PC-3 (cell line): ENCODE results near the gene PTMS. TPM values are rescaled to one million over a fixed set of nuclear protein-coding genes. Genes with fewer than 3 reads are reported as not detected.
A peak's percentile ranks its signal among the peaks of the same experiment; 100 is the strongest.

Source experiments
- ATAC-seq: fragments of 200-7000 bp; cut with Tn5 transposase; 2 replicates; pipeline ENCODE4 v1.9.1; 2020; ENCODE audit warnings: mild to moderate bottlenecking, moderate library complexity
- BruUV-seq: library from RNA; stranded (reverse); fragments of 400-500 nt; replicated peaks from 2 replicates; lab custom pipeline; 2021; lab: Mats Ljungman, UMichigan
- CTCF ChIA-PET: fragments of 300-600 bp; sonication (Branson Sonifier 250); formaldehyde crosslinking; loops from one replicate; lab custom pipeline; 2022; ENCODE audit warnings: antibody characterized with exemption; lab: Charles Lee
- POLR2A ChIA-PET: fragments of 300-600 bp; sonication (Branson Sonifier 250); formaldehyde crosslinking; loops from one replicate; lab custom pipeline; 2022; ENCODE audit warnings: antibody characterized with exemption; ENCODE audit not compliant: unreplicated experiment; lab: Charles Lee
- DNase-seq: peaks from one replicate; pipeline ENCODE4 v3.0.0-alpha.2; 2015
- H2AFZ ChIP-seq: fragments of 300-600 bp; sonication (generic); 2 replicates; pipeline ENCODE4 v1.6.0; 2016; ENCODE audit warnings: antibody characterized with exemption, low read length
- H3F3A ChIP-seq: fragments of 300-600 bp; sonication (generic); one replicate; pipeline ENCODE4 v1.6.0; 2017; ENCODE audit warnings: antibody characterized with exemption, low read length, control low read depth, mild to moderate bottlenecking; ENCODE audit not compliant: unreplicated experiment
- H3K27ac ChIP-seq: fragments of 300-600 bp; sonication (generic); 2 replicates; pipeline ENCODE4 v1.5.1; 2016; ENCODE audit warnings: mild to moderate bottlenecking, low read length
- H3K27me3 ChIP-seq: fragments of 300-600 bp; sonication (generic); 2 replicates; pipeline ENCODE4 v1.6.1; 2016; ENCODE audit warnings: low read length, mixed read lengths
- H3K36me3 ChIP-seq: fragments of 300-600 bp; sonication (generic); 2 replicates; pipeline ENCODE4 v1.6.1; 2016; ENCODE audit warnings: low read depth, mixed run types, low read length, mixed read lengths
- H3K4me1 ChIP-seq: fragments of 300-600 bp; sonication (generic); 2 replicates; pipeline ENCODE4 v1.5.1; 2016; ENCODE audit warnings: low read length; ENCODE audit not compliant: insufficient read depth
- H3K4me2 ChIP-seq: fragments of 300-600 bp; sonication (generic); 2 replicates; pipeline ENCODE4 v1.6.0; 2016; ENCODE audit warnings: low read length
- H3K4me3 ChIP-seq: fragments of 300-600 bp; sonication (generic); 2 replicates; pipeline ENCODE4 v1.5.1; 2016; ENCODE audit warnings: mild to moderate bottlenecking, low read length, mixed read lengths
- H3K79me2 ChIP-seq: fragments of 300-600 bp; sonication (generic); 2 replicates; pipeline ENCODE4 v1.6.1; 2017; ENCODE audit warnings: low read length, mixed read lengths
- H3K9ac ChIP-seq: fragments of 300-600 bp; sonication (generic); 2 replicates; pipeline ENCODE4 v1.6.0; 2016; ENCODE audit warnings: mild to moderate bottlenecking, low read length
- H3K9me2 ChIP-seq: fragments of 300-600 bp; sonication (generic); replicated peaks from 2 replicates; pipeline ENCODE4 v1.6.1; 2016; ENCODE audit warnings: mixed run types, low read length, mixed read lengths
- H3K9me3 ChIP-seq: fragments of 300-600 bp; sonication (generic); 2 replicates; pipeline ENCODE4 v1.6.1; 2016; ENCODE audit warnings: low read length, mixed read lengths
- H4K20me1 ChIP-seq: fragments of 300-600 bp; sonication (generic); 2 replicates; pipeline ENCODE4 v1.6.1; 2016; ENCODE audit warnings: low read length, mixed read lengths
- CTCF ChIP-seq: fragments of 300-600 bp; sonication (generic); conservative IDR thresholded peaks from 2 replicates; pipeline ENCODE4 v1.5.1; 2017; ENCODE audit warnings: antibody characterized with exemption, low read depth, mild to moderate bottlenecking, low read length
- EZH2 ChIP-seq: fragments of 300-600 bp; sonication (generic); IDR thresholded peaks from one replicate; pipeline ENCODE4 v1.6.1; 2017; ENCODE audit warnings: antibody characterized with exemption, mild to moderate bottlenecking, low read length; ENCODE audit not compliant: unreplicated experiment
- EZH2phosphoT487 ChIP-seq: fragments of 300-600 bp; sonication (generic); IDR thresholded peaks from 2 replicates; pipeline ENCODE4 v1.6.1; 2018; ENCODE audit warnings: mild to moderate bottlenecking, antibody characterized with exemption, low read length, borderline replicate concordance
- intact Hi-C: fragments of 100-400 bp; cut with micrococcal nuclease; formaldehyde crosslinking; loops from 2 replicates; pipeline ENCODE4 v1.9.0; 2023
- total RNA-seq: library from RNA; depleted of rRNA; stranded (reverse); fragments of >200 nt; gene quantifications from 2 replicates; pipeline ENCODE4 v1.2.3, GENCODE V29; 2014

The PTMS gene
- total RNA-seq, 1 experiment from 2014 or later = 46.4 TPM

- Histone ChIP-seq H3K9ac (no peak overlapping the region), H3K4me3 (peak overlapping the region; percentile 89; the same call in 1 of the 2 replicates), H3F3A (no peaks in the 10 kb centered on the region), H3K27ac (no peak overlapping the region), H3K36me3 (no peaks in the 10 kb centered on the region), H3K4me1 (peaks cover 29% of the 10 kb centered on the region), H3K9me2 (no peaks in the 10 kb centered on the region), H3K27me3 (no peaks in the 10 kb centered on the region), H3K9me3 (no peaks in the 10 kb centered on the region), H4K20me1 (no peaks in the 10 kb centered on the region; the same call in 1 of the 2 replicates), H3K79me2 (peaks cover 27% of the 10 kb centered on the region), H2AFZ (no peak overlapping the region), H3K4me2 (peak overlapping the region; percentile 96)
- ChIA-PET POLR2A (no interaction called here), CTCF (no interaction called here)
- TF ChIP-seq EZH2phosphoT487 (no peak), EZH2 (no peak), CTCF (no peak)
- ATAC-seq (no peak), DNase-seq (no peak)
- BruUV-seq = no TSS peak
- intact Hi-C loops = no loop called here
Observed at GRCh38 chr12:6768990-6769389, 2.8 kb downstream of the PTMS start.

GRCh38 chr12:6769666-6770065, 3.5 kb downstream of the PTMS start:
- intact Hi-C loops = no loop called here
- Histone ChIP-seq H3K4me2 (no peak overlapping the region), H3F3A (no peaks in the 10 kb centered on the region), H3K9me2 (no peaks in the 10 kb centered on the region), H3K79me2 (peaks cover 27% of the 10 kb centered on the region), H3K27me3 (no peaks in the 10 kb centered on the region), H3K27ac (no peak overlapping the region), H3K4me3 (no peak overlapping the region), H3K4me1 (peaks cover 25% of the 10 kb centered on the region), H3K9ac (no peak overlapping the region), H4K20me1 (no peaks in the 10 kb centered on the region; the same call in 1 of the 2 replicates), H2AFZ (no peak overlapping the region), H3K9me3 (no peaks in the 10 kb centered on the region), H3K36me3 (no peaks in the 10 kb centered on the region)
- ChIA-PET CTCF (no interaction called here), POLR2A (no interaction called here)
- DNase-seq (no peak), ATAC-seq (no peak)
- no TSS peak for BruUV-seq
- TF ChIP-seq EZH2phosphoT487 (no peak), EZH2 (no peak), CTCF (no peak)

- H3K9me3 ChIP-seq = no peaks in the 10 kb centered on the region
- no peak overlapping the region for H3K4me2 ChIP-seq
- H3K4me3 ChIP-seq = no peak overlapping the region
- H3K27me3 ChIP-seq = no peaks in the 10 kb centered on the region
- intact Hi-C loops = no loop called here
- no peaks in the 10 kb centered on the region; the same call in 1 of the 2 replicates for H4K20me1 ChIP-seq
- H3F3A ChIP-seq = no peaks in the 10 kb centered on the region
- H3K79me2 ChIP-seq = peaks cover 27% of the 10 kb centered on the region
- POLR2A ChIA-PET = no interaction called here
- H3K27ac ChIP-seq = no peak overlapping the region
- ATAC-seq (no peak), DNase-seq (no peak)
- H3K9ac ChIP-seq = no peak overlapping the region
- TF ChIP-seq EZH2 (no peak), EZH2phosphoT487 (no peak), CTCF (no peak)
- no peaks in the 10 kb centered on the region for H3K36me3 ChIP-seq
- CTCF ChIA-PET = no interaction called here
- peaks cover 21% of the 10 kb centered on the region for H3K4me1 ChIP-seq
- H3K9me2 ChIP-seq = no peaks in the 10 kb centered on the region
- BruUV-seq = TSS peak; percentile 83
- no peak overlapping the region for H2AFZ ChIP-seq
Observed at GRCh38 chr12:6770094-6770493, 3.9 kb downstream of the PTMS start.
